HEK293 (cell line): ENCODE results near the gene GPATCH3.

Experiments
- CTCF ChIA-PET: fragments of 350-600 bp; formaldehyde crosslinking; extraction: SDS; loops from one replicate; lab custom pipeline; 2021; ENCODE audit warnings: antibody characterized with exemption; lab: Yijun Ruan, JAX
- POLR2A ChIA-PET: fragments of 300-600 bp; formaldehyde crosslinking; extraction: SDS; loops from one replicate; lab custom pipeline; 2020; ENCODE audit warnings: antibody characterized with exemption, inconsistent platforms; lab: Yijun Ruan, JAX
- H3K27ac ChIP-seq: fragments of 200-500 bp; sonication (Bioruptor generic); 2 replicates; pipeline ENCODE4 v1.5.1; 2014; ENCODE audit warnings: low read depth, low read length, control low read depth, inconsistent platforms; ENCODE audit errors: extremely low read depth
- H3K36me3 ChIP-seq, 2 experiments: fragments of 200-500 bp in 1 of 2; sonication (Bioruptor generic) in 1 of 2; 1 replicate in 1 of 2; 2 replicates in 1 of 2; pipeline ENCODE4 v1.5.1; 2014 to 2017; ENCODE audit warnings: inconsistent platforms in 2 of 2, low read length in 2 of 2; ENCODE audit not compliant: control insufficient read depth in 2 of 2, insufficient read depth in 1 of 2
- H3K4me1 ChIP-seq: fragments of 200-500 bp; sonication (Bioruptor generic); 2 replicates; pipeline ENCODE4 v1.5.1; 2014; ENCODE audit warnings: mild to moderate bottlenecking, low read length, inconsistent platforms; ENCODE audit not compliant: control insufficient read depth, insufficient read depth
- H3K4me3 ChIP-seq: 2 replicates; pipeline ENCODE4 v1.5.1; 2011; ENCODE audit warnings: low read depth, mild to moderate bottlenecking, control low read depth, low read length, moderate library complexity
- H3K9me3 ChIP-seq: fragments of 200-500 bp; sonication (Bioruptor generic); 2 replicates; pipeline ENCODE4 v1.5.1; 2014; ENCODE audit warnings: low read depth, low read length, inconsistent platforms; ENCODE audit not compliant: control insufficient read depth, insufficient read depth
- EGR2 ChIP-seq: fragments of 450-650 bp; formaldehyde crosslinking; IDR thresholded peaks from 2 replicates; pipeline ENCODE4 v1.5.1; 2016; ENCODE audit warnings: low read depth, missing biosample characterization, missing genetic modification characterization
- KLF8 ChIP-seq: fragments of 450-650 bp; formaldehyde crosslinking; IDR thresholded peaks from 2 replicates; pipeline ENCODE4 v1.5.1; 2016; ENCODE audit warnings: missing biosample characterization, missing genetic modification characterization
- PATZ1 ChIP-seq: fragments of 450-650 bp; formaldehyde crosslinking; IDR thresholded peaks from 2 replicates; pipeline ENCODE4 v1.5.1; 2016; ENCODE audit warnings: missing biosample characterization, missing genetic modification characterization
- TSHZ1 ChIP-seq: fragments of 450-650 bp; formaldehyde crosslinking; IDR thresholded peaks from 2 replicates; pipeline ENCODE4 v1.5.1; 2016; ENCODE audit warnings: missing biosample characterization, missing genetic modification characterization, borderline replicate concordance
- WT1 ChIP-seq: fragments of 450-650 bp; formaldehyde crosslinking; IDR thresholded peaks from 2 replicates; pipeline ENCODE4 v1.5.1; 2016; ENCODE audit warnings: missing biosample characterization, missing genetic modification characterization
- ZBTB20 ChIP-seq: fragments of 450-650 bp; formaldehyde crosslinking; IDR thresholded peaks from 2 replicates; pipeline ENCODE4 v1.5.1; 2016; ENCODE audit warnings: missing biosample characterization, missing genetic modification characterization
- ZEB2 ChIP-seq: fragments of 450-650 bp; formaldehyde crosslinking; IDR thresholded peaks from 2 replicates; pipeline ENCODE4 v1.5.1; 2016; ENCODE audit warnings: missing biosample characterization, missing genetic modification characterization
- ZIC2 ChIP-seq: fragments of 450-650 bp; formaldehyde crosslinking; IDR thresholded peaks from 2 replicates; pipeline ENCODE4 v1.5.1; 2016; ENCODE audit warnings: missing biosample characterization, missing genetic modification characterization
- ZNF132 ChIP-seq: fragments of 450-650 bp; formaldehyde crosslinking; IDR thresholded peaks from 2 replicates; pipeline ENCODE4 v1.5.1; 2017; ENCODE audit warnings: missing biosample characterization, missing genetic modification characterization, borderline replicate concordance
- ZNF138 ChIP-seq: fragments of 450-650 bp; formaldehyde crosslinking; IDR thresholded peaks from 2 replicates; pipeline ENCODE4 v1.5.1; 2016; ENCODE audit warnings: missing biosample characterization, missing genetic modification characterization, borderline replicate concordance
- ZNF2 ChIP-seq: fragments of 450-650 bp; formaldehyde crosslinking; IDR thresholded peaks from 2 replicates; pipeline ENCODE4 v1.5.1; 2016; ENCODE audit warnings: missing biosample characterization, missing genetic modification characterization
- ZNF214 ChIP-seq: fragments of 450-650 bp; formaldehyde crosslinking; IDR thresholded peaks from 2 replicates; pipeline ENCODE4 v1.5.1; 2017; ENCODE audit warnings: missing biosample characterization, mild to moderate bottlenecking, missing genetic modification characterization, borderline replicate concordance
- ZNF335 ChIP-seq: fragments of 450-650 bp; formaldehyde crosslinking; conservative IDR thresholded peaks from 2 replicates; pipeline ENCODE4 v1.5.1; 2016; ENCODE audit warnings: missing biosample characterization, missing genetic modification characterization
- ZNF362 ChIP-seq: fragments of 450-650 bp; formaldehyde crosslinking; IDR thresholded peaks from 2 replicates; pipeline ENCODE4 v1.5.1; 2016; ENCODE audit warnings: missing biosample characterization, missing genetic modification characterization
- ZNF366 ChIP-seq: fragments of 450-650 bp; formaldehyde crosslinking; conservative IDR thresholded peaks from 2 replicates; pipeline ENCODE4 v1.5.1; 2016; ENCODE audit warnings: missing biosample characterization, missing genetic modification characterization
- ZNF416 ChIP-seq: fragments of 450-650 bp; formaldehyde crosslinking; IDR thresholded peaks from 2 replicates; pipeline ENCODE4 v1.5.1; 2016; ENCODE audit warnings: missing biosample characterization, missing genetic modification characterization
- ZNF600 ChIP-seq: fragments of 450-650 bp; formaldehyde crosslinking; IDR thresholded peaks from 2 replicates; pipeline ENCODE4 v1.5.1; 2016; ENCODE audit warnings: missing biosample characterization, missing genetic modification characterization
- ZNF610 ChIP-seq: fragments of 450-650 bp; formaldehyde crosslinking; IDR thresholded peaks from 2 replicates; pipeline ENCODE4 v1.5.1; 2016; ENCODE audit warnings: missing biosample characterization, missing genetic modification characterization, borderline replicate concordance
- ZNF626 ChIP-seq: fragments of 450-650 bp; sonication (Bioruptor Pico); formaldehyde crosslinking; IDR thresholded peaks from 2 replicates; pipeline ENCODE4 v1.5.1; 2018; ENCODE audit warnings: missing biosample characterization, missing genetic modification characterization, inconsistent platforms
- ZNF645 ChIP-seq: fragments of 450-650 bp; formaldehyde crosslinking; IDR thresholded peaks from 2 replicates; pipeline ENCODE4; 2016; ENCODE audit warnings: missing biosample characterization, missing genetic modification characterization
- ZNF654 ChIP-seq: fragments of 450-650 bp; formaldehyde crosslinking; IDR thresholded peaks from 2 replicates; pipeline ENCODE4 v1.5.1; 2016; ENCODE audit warnings: low read depth, missing biosample characterization, missing genetic modification characterization
- ZNF660 ChIP-seq: fragments of 450-650 bp; IDR thresholded peaks from 2 replicates; pipeline ENCODE4 v1.5.1; 2018; ENCODE audit warnings: missing biosample characterization, mild to moderate bottlenecking, missing genetic modification characterization
- ZNF664 ChIP-seq: fragments of 450-650 bp; formaldehyde crosslinking; IDR thresholded peaks from 2 replicates; pipeline ENCODE4 v1.5.1; 2016; ENCODE audit warnings: missing biosample characterization, missing genetic modification characterization

The GPATCH3 gene

GRCh38 chr1:26921540-26922430, 21.5 kb upstream of the GPATCH3 start, which contains the start of gene NUDC (continued):
- TF ChIP-seq ZNF610 (tag by site-specific recombination) (peak; percentile 66; the same call in 1 of the 2 replicates), ZEB2 (tag by site-specific recombination) (peak; percentile 76; the same call in 1 of the 2 replicates), TSHZ1 (tag by site-specific recombination) (no peak), ZNF362 (no peak), PATZ1 (peak; percentile 61), ZNF366 (peak; percentile 67), KLF8 (tag by site-specific recombination) (peak; percentile 76; the same call in 1 of the 2 replicates), ZNF645 (peak; percentile 39; the same call in 1 of the 2 replicates), ZNF626 (tag by site-specific recombination) (no peak), ZIC2 (tag by site-specific recombination) (no peak), WT1 (no peak), EGR2 (tag by site-specific recombination) (peak; percentile 49), ZBTB20 (tag by site-specific recombination) (peak; percentile 89)

GRCh38 chr1:26921126-26921539, 20.9 kb upstream of the GPATCH3 start:
- TF ChIP-seq ZNF600 (no peak), ZNF214 (no peak), ZNF654 (tag by site-specific recombination) (no peak), ZNF645 (no peak), ZNF2 (tag by site-specific recombination) (0 out of 2 replicates have a peak, but pooled peaks have one; percentile 9), ZNF660 (0 out of 2 replicates have a peak, but pooled peaks have one; percentile 23), ZNF416 (tag by site-specific recombination) (no peak), ZNF366 (no peak), ZNF335 (tag by site-specific recombination) (peak; percentile 83), ZNF138 (tag by site-specific recombination) (no peak), ZNF132 (tag by site-specific recombination) (no peak), ZNF664 (tag by site-specific recombination) (no peak)
- Histone ChIP-seq H3K9me3 (no peaks in the 10 kb centered on the region), H3K4me1 (peaks cover 7% of the 10 kb centered on the region), H3K27ac (no peak overlapping the region), H3K36me3 (peaks cover 27 to 34% of the 10 kb centered on the region in 2 experiments; a peak in 2 of 3 replicates), H3K4me3 (peak overlapping the region; percentile 13)
- CTCF ChIA-PET: interaction anchor here (0.6 kb wide), 1 partner anchor 1906 kb away, joined by 3 read pairs; no protein-coding TSS in a partner anchor
- POLR2A ChIA-PET: interaction anchor here (0.6 to 1.4 kb wide), 4 partner anchors 8 to 56 kb away, joined by 3 to 8 read pairs (median 5); partner anchors contain the start of genes GPATCH3 and GPN2
